GM15510 (cell line): ENCODE results near the gene ESRRB.

ENCODE experiments used
- POLR2A ChIP-seq: IDR thresholded peaks from 3 replicates; pipeline ENCODE4 v1.6.1; 2011; ENCODE audit warnings: borderline replicate concordance; ENCODE audit not compliant: insufficient read length; ENCODE audit errors: extremely low read depth

ESRRB gene

DNA sequence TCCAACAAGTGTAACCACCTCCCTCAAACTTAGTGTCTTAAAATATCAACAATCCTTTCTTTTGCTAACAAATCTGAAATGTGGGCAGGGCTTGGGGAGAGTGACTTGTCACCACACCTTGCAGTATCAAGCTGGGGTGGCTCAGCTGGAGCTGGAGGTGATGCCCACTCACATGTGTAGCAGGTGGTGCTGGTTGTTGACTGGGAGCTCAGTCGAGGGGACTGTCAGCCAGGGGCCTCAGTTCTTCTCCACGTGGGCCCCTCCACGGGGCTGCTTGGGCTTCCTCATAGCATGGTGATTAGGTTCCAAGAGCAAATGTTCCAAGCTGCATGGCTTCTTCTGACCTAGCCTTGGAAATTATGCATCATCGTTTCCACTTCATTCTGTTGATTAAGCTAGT lies 32.6 kb upstream of the ESRRB start:
- no peak for TF ChIP-seq POLR2A

GRCh38 chr14:76346391-76347160 lies 29.4 kb upstream of the ESRRB start:
- no peak for TF ChIP-seq POLR2A

GRCh38 chr14:76348898-76349297 lies 27.0 kb upstream of the ESRRB start:
- TF ChIP-seq POLR2A = no peak

- TF ChIP-seq POLR2A = no peak
Measured at GRCh38 chr14:76349993-76350392, 25.9 kb upstream of the ESRRB start.

DNA sequence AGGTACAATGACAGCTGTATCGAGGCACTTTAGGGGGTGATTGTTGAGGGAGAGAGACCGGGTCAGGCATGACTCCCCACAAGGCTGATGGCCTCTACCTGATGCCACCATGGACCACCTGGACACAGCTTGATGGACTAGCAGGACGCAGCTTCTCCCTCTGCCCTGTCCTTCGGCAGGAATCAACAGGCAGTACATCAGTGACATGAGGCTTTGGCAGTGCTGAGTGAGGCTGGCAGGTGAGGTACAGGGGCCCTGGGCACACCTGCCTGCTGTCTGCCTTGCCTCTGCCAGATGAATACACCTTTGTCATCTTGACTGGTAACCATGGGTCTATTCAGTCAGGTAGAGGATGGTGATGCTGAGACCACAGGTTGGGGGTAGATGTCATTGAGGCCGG lies 25.3 kb upstream of the ESRRB start:
- TF ChIP-seq POLR2A = no peak

- no peak for TF ChIP-seq POLR2A
Measured at GRCh38 chr14:76351941-76352340, 24.0 kb upstream of the ESRRB start.

GRCh38 chr14:76352639-76353281 lies 23.2 kb upstream of the ESRRB start:
- no peak for TF ChIP-seq POLR2A

GRCh38 chr14:76354310-76354709 lies 21.6 kb upstream of the ESRRB start:
- TF ChIP-seq POLR2A = no peak

GRCh38 chr14:76355771-76356170 lies 20.2 kb upstream of the ESRRB start:
- no peak for TF ChIP-seq POLR2A

DNA sequence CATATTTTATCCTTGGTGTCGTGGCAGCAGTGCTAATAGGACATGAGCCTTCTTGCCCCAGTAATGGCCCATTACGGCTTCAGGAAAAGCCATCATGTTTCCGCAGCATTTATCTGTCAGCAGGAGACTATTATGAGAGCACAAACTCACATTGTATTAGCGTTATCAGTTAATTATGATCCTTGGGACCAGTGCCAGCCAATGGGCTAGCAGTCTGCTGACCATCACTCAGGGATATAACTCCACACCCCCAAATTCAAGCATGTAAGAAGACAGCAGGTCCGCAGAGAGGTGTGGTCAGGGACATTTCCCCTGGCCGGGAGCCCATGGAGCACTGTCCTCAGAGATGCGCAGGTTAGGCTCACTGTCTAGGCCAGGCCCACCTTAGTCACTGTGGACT lies 4.9 kb upstream of the ESRRB start:
- TF ChIP-seq POLR2A = no peak

- TF ChIP-seq POLR2A = no peak
Measured at GRCh38 chr14:76373456-76373855, 2.5 kb upstream of the ESRRB start.

DNA sequence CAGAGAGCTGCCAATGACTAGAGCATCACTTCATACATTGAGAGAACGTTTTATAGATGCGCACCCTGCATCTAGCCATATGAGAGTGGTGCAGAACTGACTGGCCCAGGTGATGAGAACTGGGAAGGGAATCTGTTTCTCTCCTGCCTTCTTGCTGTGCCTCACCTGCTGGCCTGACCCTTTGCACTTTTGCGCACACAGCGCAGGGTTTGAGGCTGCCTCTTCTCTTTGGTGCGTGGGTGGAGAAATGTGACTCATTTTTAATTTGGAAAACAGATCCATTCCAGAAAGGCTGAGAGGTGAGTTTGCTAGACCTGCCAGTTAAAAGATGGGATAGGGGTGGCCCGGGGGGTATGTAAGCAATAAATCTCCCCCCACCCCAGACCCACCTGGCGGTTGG lies 453 bp upstream of the ESRRB start:
- TF ChIP-seq POLR2A = no peak

- no peak for TF ChIP-seq POLR2A
Measured at GRCh38 chr14:76376409-76376877, 506 bp downstream of the ESRRB start.

DNA sequence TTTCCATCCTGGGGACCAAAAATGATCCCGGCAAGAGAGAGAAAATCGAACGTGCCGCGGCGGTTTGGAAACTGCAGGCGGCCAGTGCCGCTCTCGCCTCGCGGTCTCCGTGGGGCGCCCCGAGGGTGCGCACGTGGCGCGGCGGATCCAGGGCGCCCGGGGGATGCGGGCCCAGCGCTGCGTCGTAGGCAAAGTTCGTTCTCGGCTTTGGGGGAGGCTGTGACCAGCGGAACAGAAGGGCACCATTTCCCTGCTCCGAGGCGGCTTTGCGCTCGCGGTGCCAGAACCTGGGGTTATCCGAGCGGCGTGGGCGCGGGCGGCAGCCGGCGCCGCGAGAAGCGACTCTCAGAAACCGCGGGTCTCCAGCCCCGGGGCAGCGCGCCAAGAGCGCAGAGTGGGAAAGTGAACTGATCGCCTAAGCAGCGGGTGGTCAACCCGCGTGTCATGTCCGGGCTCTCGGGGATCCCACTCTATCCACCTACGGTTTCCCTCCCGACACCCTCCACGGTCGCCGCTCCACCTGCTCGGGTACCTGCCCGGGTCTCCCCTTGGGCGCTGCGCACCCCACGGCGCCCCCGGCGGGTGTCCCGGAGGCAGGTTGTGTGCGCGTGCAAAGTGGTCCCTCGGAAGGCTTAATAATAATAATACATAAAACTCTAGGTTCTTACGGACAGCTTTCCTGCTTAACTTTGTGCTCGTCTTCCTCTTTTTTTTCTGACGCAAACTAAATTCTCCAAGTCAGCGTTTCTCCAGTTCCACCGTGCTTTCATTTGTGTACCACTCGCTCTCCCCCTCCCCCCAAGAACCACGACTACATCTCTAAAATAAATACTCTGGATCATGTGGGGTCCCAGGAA lies 1.2 kb downstream of the ESRRB start:
- TF ChIP-seq POLR2A = no peak

GRCh38 chr14:76377735-76378074 lies 1.8 kb downstream of the ESRRB start:
- TF ChIP-seq POLR2A = no peak
